ENCODE measurements around the gene CCND1.

GRCh38 chr11:69650832-69651344, 9.9 kb downstream of the CCND1 start:
- TF ChIP-seq REST (IDR thresholded peaks at IDR 0.05; ENCODE audit: borderline replicate concordance) (no peak), REST (CRISPR knock-in tag; IDR thresholded peaks at IDR 0.05; ENCODE audit: low read depth) (no peak), ADNP (tag; IDR thresholded peaks at IDR 0.05) (no peak), E2F6 (IDR thresholded peaks at IDR 0.05; ENCODE audit: borderline replicate concordance in 1 of 2, extremely low read depth in 1 of 2, insufficient read depth in 1 of 2, insufficient read length in 1 of 2, low read depth in 1 of 2, low read length in 1 of 2, poor library complexity in 1 of 2, severe bottlenecking in 1 of 2) (no peak), ETS1 (conservative IDR thresholded peaks at IDR 0.05; ENCODE audit: control insufficient read depth, low read depth, low read length) (no peak)
